HTR-8/SVneo (cell line): ENCODE data around the gene DHFR.
"Not testable (repeated sequence)": the region's sequence is repeated elsewhere in the genome, so short reads cannot be mapped to it uniquely, and the experiment has no call there.

Experiments used
- DNase-seq: peaks from one replicate; pipeline ENCODE4 v3.0.0; 2011; ENCODE audit warnings: low spot score, mixed read lengths; ENCODE audit not compliant: insufficient read length
- FAIRE-seq: peaks from 2 replicates; lab custom pipeline; 2011; peaks lifted over from hg19 to GRCh38; lab: Jason Lieb, UNC

The DHFR gene

GRCh38 chr5:80607343-80607742, 47.4 kb downstream of the DHFR start:
- no peak for DNase-seq
- no peak for FAIRE-seq

DNA sequence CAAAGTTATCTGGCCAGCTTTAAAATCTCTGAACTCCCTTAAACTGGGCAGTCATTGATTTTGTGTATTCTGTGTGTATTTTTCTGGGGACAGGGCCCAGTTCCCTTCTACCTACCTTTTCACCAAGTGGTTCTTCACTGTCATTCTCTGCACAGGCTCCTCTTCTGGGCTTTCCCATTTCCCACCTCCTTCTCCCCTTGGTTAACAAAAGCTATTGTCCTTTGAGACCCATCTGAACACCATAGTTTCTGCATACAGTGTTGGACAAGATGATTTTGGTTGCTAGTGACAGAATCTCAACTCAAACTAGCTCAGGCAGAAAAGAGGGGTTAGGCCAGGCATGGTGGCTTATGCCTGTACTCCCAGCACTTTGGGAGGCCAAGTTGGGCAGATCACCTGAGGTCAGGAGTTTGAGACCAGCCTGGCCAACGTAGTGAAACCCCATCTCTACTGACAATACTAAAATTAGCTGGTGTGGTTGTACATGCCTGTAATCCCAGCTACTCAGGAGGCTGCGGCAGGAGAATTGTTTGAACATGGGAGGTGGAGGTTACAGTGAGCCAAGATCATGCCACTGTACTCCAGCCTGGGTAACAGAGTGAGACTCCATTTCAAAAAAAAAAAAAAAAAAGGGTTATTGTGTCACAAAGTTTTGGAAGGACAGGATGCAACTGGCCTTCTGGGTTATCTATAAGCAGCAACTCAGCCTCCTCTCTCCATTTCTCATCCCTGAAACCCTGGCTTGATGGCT, 53.7 kb downstream of the DHFR start:
- DNase-seq (no peak), FAIRE-seq (no peak)

DNA sequence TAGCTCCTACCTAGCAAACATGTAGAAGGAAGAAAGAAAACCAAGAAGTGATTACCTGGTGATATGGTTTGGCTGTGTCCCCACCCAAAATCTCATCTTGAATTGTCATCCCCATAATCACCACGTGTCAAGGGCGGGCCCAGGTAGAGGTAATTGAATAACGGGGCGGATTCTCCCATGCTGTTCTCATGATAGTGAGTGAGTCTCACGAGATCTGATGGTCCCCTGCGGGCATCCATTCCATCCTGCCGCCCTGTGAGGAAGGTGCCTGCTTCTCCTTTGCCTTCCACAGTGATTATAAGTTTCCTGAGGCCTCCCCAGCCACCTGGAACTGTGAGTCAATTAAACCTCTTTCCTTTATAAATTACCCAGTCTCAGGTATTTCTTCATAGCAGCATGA, 57.3 kb downstream of the DHFR start:
- FAIRE-seq (no peak), DNase-seq (no peak)

DNA sequence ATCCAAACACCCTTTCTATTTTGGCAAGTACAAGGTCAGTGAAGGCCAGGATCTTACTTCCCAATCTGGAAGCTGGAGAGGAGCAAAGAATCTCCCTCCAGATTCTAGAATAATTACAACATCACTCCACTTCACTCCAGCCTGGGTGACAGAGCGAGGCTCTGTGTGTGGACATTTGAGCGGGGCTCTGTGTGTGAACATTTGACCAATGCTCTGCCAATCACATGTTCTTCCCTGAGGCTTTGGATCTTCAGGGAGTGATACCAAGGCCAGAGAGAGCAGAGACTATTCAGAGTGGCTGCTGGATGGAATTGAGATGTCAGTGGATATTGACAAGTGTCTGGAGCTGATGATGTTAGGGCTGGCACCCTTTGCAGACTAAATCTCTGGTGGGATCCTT, 60.0 kb downstream of the DHFR start:
- no peak for FAIRE-seq
- DNase-seq, result no peak

- no peak for DNase-seq
- no peak for FAIRE-seq
These were observed 62.0 kb downstream of the DHFR start for GRCh38 chr5:80592761-80593160.

GRCh38 chr5:80592105-80592504, 62.7 kb downstream of the DHFR start:
- no peak for FAIRE-seq
- DNase-seq, result no peak

GRCh38 chr5:80591352-80591751, 63.4 kb downstream of the DHFR start:
- FAIRE-seq (no peak), DNase-seq (no peak)

- no peak for FAIRE-seq
These were observed 64.0 kb downstream of the DHFR start for GRCh38 chr5:80590766-80591165.

GRCh38 chr5:80588858-80589540, 65.8 kb downstream of the DHFR start:
- DNase-seq (no peak), FAIRE-seq (no peak)

More at GRCh38 chr5:80590766-80591165, 64.0 kb downstream of the DHFR start:
- DNase-seq, result no peak

GRCh38 chr5:80584770-80585169, 70.0 kb downstream of the DHFR start:
- no peak for DNase-seq
- no peak for FAIRE-seq

GRCh38 chr5:80580291-80580690, 74.5 kb downstream of the DHFR start:
- not testable (repeated sequence) for FAIRE-seq, DNase-seq

GRCh38 chr5:80579050-80579449, 75.7 kb downstream of the DHFR start:
- no peak for FAIRE-seq
- DNase-seq, result no peak

GRCh38 chr5:80577707-80578106, 77.1 kb downstream of the DHFR start:
- no peak for FAIRE-seq
- DNase-seq, result no peak

GRCh38 chr5:80576383-80576782, 78.4 kb downstream of the DHFR start:
- DNase-seq, result no peak
- no peak for FAIRE-seq
